GM18873 (cell line): Measurements from ENCODE around the gene SLC9A3.

Experiments
- ATAC-seq: cut with Tn5 transposase; IDR thresholded peaks from one replicate; pipeline ENCODE4 v1.9.1; 2021; ENCODE audit warnings: mild to moderate bottlenecking, moderate library complexity, moderate number of reproducible peaks; ENCODE audit not compliant: unreplicated experiment, low FRiP score

Gene SLC9A3

DNA sequence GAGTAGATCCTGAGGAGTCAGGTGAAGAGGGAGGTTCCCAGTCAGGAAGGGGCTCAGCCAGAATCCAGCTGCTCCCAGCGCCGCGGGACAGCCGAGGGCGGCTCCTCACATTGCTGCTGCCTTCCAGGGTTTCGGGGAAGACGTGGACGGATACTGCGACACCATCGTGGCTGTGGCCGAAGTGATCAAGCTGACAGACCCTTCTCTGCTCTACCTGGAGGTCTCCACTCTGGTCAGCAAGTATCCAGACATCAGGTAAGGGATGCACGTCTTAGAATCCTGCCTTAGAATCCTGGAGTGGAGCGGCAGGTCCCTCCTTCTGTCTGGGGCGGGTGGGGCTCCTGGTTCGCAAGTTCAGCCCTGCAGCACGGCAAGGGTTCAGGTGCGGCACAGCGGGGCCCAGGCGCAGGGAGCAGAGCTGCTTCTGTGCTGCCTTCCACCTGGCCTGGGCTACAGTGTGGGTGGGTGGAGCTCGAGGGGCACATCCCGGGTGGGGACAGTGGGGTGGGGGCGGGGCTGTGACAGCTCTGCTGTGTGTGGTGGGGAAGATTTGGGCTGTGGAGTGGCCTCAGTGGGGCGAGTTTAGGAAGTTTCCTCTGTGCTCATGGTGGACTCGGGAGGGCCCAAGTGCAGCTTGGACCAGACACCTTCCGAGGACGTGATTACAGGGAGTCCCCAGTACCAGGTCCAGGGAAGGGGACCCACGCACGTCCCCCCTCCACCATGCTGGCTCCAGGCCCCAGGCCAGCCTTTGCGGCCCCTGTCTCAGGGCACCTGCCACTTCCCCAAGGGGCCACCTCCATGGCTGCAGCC is 58.5 kb downstream of the SLC9A3 start:
- no peak for ATAC-seq

DNA sequence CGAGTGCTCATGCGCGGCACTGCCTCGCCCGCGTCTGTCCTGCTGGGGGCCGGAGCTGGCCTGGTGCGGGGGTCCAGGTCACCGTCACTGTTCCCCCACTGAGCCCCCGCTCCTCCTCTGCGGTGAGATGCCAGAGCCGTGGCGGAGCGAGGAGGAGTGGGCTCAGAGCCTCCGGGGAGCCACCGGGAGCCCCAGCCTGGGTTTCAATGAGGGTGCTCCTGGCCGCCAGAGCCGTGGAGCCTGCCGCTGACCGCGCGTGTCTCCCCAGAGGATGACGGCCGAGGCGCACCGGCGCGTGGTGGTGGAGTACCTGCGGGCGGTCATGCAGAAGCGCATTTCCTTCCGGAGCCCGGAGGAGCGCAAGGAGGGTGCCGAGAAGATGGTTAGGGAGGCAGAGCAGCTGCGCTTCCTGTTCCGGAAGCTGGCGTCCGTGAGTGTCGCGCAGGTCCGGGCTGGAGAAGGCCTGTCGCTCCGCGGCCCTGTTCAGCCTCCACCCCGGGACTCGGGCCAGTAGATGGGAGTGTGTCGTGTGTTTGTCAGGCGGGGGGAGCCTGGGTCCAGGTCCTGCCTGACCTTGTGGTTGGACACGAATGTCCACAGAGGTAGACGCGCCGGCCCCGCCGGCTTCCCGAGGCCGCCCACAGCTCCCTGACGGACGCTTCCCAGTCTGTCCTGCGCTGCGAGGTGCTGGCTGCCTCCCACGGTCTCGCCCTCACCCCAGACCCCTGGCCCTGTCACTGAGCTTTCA is 59.2 kb downstream of the SLC9A3 start:
- ATAC-seq = no peak

DNA sequence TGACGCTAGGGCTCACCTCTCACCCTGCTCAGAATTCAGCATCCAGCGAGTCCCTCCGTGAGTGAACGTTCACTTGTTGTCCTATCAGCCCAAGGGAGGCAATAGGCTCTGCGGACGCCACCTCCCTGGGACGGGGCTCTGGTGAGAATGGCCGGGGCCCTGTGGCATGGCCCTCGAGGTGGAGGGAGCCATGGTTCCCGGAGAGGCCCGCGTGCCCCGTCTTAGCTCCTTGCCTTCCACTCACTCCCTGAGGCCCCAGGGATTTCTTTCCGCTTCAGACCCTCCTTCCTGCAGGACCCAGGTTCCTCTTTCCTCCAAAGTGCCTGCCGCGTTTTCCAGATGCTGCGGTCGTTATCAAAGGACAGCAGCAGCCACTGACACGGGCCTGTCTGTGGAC is 59.8 kb downstream of the SLC9A3 start:
- ATAC-seq = no peak

DNA sequence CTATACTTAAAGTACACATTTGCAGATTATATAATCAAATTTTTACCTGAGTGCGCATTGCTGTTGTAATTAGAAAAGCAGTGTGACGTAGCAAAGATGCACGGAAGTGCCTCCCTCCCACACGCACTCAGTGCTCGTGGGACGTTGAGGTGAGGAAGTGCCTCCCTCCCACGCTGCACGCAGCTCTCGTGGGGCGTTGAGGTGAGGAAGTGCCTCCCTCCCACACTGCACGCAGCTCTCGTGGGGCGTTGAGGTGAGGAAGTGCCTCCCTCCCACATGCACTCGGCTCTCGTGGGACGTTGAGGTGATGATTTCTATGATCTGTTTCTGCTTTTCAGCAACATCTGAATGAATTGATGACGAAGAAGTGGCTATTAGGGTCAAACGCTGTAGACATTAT is 60.3 kb downstream of the SLC9A3 start:
- no peak for ATAC-seq

DNA sequence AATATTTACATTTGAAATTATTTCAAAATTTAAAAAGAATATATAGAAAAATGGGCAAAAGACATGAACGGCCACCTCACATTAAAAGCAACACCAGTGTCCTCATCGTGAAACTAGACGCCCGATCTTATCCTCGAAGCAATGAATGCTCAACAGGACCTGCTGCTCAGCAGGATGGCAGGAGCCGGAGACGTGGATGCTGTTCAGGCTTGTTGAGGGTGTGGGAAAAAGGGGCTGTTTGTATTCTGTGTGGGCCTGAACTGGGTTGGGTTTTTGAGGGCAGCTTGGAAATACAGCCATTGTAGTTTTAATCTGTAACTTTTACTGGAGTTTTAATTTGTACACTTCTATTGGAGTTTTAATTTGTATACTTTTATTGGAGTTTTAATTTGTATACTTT is 60.9 kb downstream of the SLC9A3 start:
- no peak for ATAC-seq

DNA sequence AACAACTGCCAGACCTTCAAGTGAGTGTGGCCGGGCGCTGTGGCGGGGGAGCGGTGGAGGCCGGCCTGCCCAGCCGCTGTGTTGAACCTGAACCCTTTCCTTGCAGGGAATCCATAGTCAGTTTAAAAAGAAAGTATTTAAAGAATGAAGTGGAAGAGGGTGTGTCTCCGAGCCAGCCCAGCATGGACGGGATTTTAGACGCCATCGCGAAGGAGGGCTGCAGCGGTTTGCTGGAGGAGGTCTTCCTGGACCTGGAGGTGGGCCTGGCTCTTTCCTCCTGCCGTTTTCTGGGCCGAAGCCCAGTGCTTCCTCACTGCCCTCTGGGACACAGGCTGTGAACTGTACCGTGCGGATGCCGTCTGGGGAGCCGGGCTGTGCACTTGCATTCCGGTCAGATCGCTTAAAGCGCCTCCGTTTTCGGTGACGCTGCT is 62.2 kb downstream of the SLC9A3 start:
- ATAC-seq = no peak

DNA sequence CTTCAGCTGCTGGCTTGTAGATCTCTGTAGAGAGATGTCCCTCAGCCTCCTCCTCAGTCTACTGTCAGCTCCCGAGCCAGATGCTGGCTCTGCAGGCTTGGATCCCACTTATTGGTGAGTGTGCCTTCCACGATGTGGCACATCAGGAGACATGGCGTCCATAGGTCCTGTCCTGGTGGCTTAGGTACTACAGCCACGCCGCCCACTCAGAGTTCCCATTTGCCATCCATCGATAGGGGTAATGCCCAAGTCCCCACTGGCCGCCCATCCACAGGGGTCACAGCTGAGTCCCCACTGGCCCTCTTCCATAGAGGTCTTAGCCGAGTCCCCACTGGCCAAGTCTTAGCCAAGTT is 64.0 kb downstream of the SLC9A3 start:
- ATAC-seq = no peak

DNA sequence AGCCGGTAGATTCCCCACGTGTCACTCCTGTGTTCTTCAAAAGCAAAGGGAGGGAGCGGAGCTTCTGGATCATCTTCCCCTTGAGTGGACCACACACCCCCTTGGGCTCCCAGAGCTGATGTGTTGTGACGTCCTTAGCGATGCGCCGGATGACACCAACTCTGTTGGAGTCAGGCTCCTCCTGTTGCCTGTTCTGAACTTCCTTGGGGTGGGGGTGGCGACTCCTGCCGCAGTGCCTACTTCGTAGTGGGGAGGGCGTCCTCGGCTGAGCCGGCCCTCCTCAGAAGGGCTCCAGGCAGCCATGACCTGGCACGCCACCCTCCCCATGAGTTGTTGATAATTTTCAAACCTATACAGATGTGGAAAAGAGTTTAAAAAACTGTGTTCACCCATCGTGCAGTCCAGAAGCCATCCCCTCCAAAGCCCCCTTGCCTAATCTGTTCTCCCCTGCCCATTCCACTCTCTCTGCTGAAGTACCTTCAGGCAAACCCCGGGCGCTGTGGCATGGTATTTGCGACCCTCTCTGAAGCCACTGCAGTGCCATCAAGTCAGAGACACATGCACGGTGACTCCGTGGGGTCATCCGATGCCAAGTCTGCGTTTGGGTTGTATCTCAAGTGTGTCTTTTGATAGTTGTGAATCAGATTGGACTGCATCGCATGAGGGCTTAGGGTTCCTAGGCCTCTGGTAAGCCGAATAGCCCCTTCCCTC is 64.5 kb downstream of the SLC9A3 start:
- no peak for ATAC-seq

DNA sequence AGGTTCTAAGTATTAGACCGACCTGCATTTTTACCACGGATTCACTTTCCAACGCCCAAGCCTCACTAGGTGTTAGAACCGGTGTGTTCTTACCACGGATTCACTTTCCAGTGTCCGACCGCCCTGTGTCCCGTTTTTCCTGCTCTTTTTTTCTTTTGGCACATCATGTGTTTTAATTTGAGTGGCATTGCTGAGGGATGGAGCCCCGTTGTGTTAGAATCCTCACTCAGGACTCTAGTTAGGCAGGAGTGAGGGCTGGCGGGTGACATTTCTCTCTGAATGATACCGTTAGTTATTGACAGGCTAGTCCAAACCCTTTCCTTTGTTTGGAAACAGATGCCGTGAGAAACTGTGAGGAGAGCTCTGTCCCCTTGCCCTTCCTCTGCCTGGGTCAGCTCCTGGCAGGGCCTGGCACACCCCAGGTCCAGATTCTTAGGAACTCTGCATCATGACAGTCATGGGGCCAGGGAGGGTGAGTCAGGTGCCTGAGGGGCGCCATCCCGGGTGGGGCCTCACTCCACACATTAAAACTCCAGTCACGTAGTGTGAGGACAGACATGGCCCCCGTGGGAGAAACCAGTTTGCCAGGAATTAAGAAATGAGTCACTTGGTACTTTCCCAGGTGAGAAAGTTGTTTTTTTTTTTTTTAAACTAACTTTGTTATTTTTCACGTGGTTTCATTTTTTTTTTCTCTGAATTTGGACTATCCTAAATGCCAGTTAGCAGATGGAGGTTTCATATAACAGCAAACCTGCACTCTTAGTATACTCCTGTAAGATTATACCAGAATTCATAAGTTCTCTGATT is 65.5 kb downstream of the SLC9A3 start:
- ATAC-seq = no peak

DNA sequence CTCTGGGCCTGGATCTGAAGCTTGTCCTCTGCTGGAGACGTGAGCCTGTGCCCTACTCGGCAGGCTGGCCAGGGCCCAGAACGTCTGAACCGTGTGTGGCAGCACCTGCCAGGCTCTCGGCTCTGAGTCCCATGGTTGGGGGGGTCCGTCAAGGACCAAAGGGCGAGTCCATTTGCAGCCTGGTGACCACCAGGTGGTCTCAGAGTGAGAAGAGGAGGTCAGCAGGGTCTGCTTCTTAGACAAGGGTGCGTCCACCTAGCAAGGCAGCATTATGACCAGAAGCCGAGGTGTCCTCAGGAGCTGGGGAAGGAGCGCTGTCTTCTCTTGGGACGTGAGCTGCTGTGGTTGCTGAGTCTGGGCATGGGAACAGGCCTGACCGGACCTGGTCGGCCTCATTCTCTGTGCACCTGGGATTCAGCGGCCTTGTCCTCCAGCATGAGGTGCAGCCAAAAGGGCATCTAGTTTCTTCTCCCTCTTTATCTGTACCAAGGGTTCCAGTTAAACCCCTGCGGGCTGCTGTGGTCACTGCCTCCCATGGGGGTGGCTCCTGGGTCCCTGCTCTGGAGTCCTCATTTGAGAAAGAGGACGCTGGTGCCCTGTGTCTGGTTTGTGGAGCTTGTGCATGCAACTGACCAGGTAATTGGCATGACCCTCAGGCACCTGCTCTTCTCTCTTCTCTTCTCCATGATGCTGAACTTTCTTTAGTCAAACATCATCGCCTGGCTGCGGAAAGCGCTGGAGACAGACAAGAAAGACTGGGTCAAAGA is 66.9 kb downstream of the SLC9A3 start:
- ATAC-seq = no peak

DNA sequence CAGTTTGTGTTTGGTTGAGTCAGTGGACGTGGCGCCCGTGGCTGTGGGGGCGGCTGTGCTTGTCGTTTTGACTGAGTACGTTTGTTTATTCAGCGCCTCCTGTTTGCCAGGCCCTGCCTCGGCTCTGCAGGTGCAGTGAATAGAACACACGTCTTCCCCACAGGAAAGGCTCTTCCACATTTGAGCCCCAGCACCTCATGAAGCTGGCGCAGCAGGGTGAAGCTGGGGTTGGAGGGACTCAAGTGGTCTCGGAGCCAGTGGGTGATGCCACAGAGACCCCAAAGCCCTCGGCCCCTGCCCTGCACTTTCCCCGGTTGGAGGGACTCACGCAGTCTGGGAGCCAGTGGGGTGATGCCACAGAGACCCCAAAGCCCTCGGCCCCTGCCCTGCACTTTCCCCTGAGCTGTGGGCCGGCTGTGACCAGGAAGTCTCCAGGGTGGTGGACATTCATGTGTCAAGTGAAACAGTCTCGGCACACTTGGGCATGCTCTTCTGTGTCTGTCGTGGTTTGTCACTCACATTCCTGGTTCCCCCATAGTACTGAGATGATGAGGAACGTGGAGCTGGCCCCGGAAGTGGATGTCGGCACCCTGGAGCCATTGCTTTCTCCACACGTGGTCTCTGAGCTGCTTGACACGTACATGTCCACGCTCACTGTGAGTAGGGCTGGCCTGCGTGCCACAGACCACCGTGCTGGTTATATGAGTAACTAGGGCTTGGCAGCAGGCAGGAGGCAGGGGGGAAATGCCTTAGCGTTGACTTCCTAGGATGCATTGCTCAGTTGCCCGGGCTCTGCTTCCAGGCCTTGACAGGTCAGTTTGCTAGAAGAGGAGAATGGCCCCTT is 67.7 kb downstream of the SLC9A3 start:
- ATAC-seq = no peak

DNA sequence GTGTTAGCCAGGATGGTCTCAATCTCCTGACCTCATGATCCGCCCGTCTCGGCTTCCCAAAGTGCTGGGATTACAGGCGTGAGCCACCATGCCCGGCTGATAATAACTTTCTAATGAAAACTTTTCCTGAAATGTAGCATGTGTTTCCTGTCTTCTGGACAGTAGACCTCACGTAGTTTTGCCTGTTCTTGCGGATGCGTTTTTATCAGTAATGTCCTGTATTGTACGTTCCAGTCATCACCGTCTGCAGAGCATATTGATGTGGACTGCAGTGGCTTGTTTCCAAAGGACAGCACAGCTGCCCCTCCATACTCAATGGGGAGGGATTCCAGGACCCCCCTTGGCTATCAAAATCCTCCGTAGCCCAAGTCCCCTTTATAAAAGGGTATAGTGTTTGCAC is 68.4 kb downstream of the SLC9A3 start:
- ATAC-seq = no peak

DNA sequence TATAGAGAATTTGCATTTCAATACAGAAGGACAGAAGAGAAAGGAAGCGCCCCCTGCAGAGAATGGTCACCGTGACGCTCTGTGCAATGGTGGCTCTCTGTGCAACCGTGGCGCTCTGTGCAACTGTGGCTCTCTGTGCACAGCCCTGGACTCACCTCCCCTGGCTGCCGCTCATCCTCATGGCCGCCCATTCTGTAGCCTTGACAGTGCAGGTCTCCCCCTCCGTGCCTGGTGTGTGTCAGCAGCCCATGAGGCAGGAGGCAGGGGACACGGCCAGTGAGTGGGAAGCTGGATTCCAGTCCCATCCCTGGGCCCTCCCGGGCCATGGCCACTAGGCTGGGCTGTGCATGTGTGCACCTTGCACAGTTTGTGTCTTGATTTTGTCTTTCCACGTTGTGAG is 69.3 kb downstream of the SLC9A3 start:
- no peak for ATAC-seq

DNA sequence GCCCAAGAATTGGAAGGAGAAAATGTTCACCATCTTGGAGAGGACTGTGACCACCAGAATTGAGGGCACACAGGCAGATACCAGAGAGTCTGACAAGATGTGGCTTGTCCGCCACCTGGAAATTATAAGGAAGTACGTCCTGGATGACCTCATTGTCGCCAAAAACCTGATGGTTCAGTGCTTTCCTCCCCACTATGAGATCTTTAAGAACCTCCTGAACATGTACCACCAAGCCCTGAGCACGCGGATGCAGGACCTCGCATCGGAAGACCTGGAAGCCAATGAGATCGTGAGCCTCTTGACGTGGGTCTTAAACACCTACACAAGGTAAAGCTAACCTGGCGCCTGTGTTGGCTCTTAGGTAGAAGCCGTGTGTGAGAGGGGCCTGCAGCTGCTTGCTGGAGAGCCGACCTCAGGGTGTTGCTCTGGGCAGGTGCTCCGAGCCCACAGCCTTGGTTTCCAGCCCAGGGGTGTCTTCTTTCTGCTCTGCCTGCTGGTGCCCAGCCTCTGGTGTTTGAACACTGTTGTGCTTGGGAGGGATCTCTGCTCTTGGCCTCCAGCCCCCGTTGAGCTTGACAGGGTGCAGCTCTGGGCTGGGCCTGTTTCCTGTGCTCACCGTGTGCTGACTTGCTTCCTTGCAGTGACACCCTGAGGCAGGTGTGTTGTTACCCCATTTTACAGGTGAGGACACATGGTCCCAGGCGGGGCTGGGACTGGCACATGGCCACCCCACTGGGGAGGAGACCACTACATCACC is 70.3 kb downstream of the SLC9A3 start:
- no peak for ATAC-seq

DNA sequence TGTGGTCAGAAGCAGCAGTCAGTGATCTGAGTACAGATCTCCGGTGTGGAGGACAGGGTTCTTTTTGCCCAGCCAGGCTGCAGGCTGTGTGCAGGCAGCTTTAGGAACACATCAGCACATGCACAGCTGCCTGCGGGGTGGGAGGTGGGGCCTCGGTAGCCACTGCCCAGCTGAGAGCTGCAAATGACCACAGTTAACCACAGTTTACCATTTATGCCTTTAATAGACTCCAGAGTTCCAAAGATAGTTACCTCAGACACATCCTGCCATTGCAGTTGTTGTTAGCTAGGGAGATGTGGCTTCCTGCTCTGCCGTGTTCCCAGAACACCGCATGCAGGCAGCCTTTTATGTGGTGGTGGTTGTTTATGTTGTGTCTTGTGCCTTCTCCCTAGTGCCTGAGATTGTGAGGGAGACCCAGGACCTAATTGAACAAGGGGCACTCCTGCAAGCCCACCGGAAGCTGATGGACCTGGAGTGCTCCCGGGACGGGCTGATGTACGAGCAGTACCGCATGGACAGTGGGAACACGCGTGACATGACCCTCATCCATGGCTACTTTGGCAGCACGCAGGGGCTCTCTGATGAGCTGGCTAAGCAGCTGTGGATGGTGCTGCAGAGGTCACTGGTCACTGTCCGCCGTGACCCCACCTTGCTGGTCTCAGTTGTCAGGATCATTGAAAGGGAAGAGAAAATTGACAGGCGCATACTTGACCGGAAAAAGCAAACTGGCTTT is 71.1 kb downstream of the SLC9A3 start:
- ATAC-seq = no peak

DNA sequence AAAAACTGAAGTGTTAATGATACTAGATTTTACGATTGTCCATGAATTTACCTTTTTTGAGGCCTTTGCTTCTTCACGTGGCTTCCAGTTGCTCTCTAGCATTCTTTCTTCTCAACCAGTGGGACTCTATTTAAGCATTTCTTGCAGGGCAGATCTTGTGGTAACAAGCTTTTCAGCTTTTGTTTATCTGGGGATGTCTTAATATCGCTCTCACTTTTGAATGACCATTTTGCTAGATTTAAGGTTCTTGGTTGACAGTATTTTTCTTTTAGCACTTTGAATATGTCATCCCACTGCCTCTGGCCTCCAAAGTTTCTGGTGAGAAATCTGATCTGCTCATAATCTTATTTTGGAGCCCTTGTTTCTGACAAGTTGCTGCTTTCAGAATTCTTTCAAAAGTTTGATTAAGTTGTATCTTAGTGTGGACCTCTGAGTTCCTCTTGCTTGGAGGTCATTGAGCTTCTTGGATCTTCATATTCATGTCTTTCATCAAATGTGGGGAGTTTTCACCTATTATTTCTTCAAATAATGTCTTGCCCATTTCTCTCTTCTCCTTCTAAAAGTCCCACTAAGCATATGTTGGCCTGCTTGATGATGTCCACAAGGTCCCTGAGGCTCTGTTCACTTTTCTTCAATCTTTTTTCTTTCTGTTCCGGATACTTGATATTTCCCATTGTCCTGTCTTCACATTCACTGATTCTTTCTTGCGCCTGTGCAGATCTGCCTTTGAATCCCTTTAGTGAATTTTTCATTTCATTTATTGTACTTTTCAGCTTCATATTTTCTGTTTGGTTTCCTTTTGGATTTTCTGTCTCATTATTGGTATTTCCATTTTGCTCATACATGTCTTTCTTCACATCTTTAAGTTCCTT is 72.4 kb downstream of the SLC9A3 start:
- ATAC-seq = no peak

DNA sequence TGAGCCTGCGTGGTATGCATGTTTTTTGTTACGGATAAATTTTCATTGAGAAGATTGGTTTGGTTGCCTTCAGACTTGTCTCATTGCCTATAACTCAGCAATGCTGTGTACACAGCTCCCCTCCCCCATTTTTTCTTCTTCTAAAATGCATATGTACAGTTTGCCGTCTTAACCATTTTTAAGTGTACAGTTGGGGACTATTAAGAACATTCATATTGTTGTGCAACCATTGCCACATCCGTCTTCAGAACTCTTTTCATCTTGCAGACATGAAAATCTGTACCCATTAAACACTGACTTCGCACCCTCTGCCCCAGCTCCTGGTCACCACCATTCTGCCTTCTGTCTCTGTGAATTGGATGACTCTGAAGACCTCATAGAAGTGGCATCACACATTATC is 75.1 kb downstream of the SLC9A3 start:
- no peak for ATAC-seq
